ENCODE data around the gene ABCB10. TPM values are rescaled to one million over a fixed set of nuclear protein-coding genes. Genes with fewer than 3 reads are reported as not detected.

Gene ABCB10
- total RNA-seq, 1 donor from 2014 or later: 16.9 TPM

GRCh38 chr1:229474509-229474908 is 84.0 kb downstream of the ABCB10 start:
- no peak for DNase-seq

- no peak for DNase-seq
These were observed 87.3 kb downstream of the ABCB10 start for GRCh38 chr1:229471175-229471574.

GRCh38 chr1:229470406-229471043 is 88.0 kb downstream of the ABCB10 start:
- no peak for DNase-seq

GRCh38 chr1:229466887-229467286 is 91.6 kb downstream of the ABCB10 start:
- DNase-seq: no peak

Small RNAs within 50 kb of the gene (small RNA-seq; reads per million reads assigned to genes)
- gene HMGN2P19 (ENCODE audit: low replicate concordance): not detected
- not detected for gene RNA5SP78 (ENCODE audit: low replicate concordance)
- gene RNU4-21P (ENCODE audit: low replicate concordance): not detected

Other genes starting within 250 kb of the ABCB10 start
- gene CCSAP, start 215.7 kb downstream of the ABCB10 start, total RNA-seq: 16.8 TPM
- 472 TPM for gene ACTA1, start 124.6 kb downstream of the ABCB10 start, total RNA-seq
- 36.1 TPM for gene NUP133, start 50.4 kb downstream of the ABCB10 start, total RNA-seq
- 11.1 TPM for gene TAF5L, start 67.4 kb upstream of the ABCB10 start, total RNA-seq
- gene URB2, start 67.5 kb upstream of the ABCB10 start, total RNA-seq: 8.5 TPM

All from skin of body (tissue), 3 donors.